ENCODE results near the gene GP1BA. TPM values are rescaled to one million over a fixed set of nuclear protein-coding genes. Genes with fewer than 3 reads are reported as not detected.

GP1BA gene
- total and polyA plus RNA-seq, 10 donors = 1.8 to 6.1 (median 2.8) TPM

- WGBS, 5 donors = 0 to 1% (median 0%) methylated on average over 19 to 56 of the region's 56 CpGs
- peak overlapping the region; percentile 78 to 100 (median 98) for H3K4me3 ChIP-seq
- peaks cover 0 to 47% (median 38%) of the 10 kb centered on the region in 6 donors for H3K36me3 ChIP-seq
- peaks cover 49 to 80% (median 62%) of the 10 kb centered on the region in 6 donors for H3K4me1 ChIP-seq
- DNase-seq = peak; percentile 96
- peak overlapping the region; percentile 94 to 99 (median 98) for H3K27ac ChIP-seq
- H3K27me3 ChIP-seq (replicated peaks in 1 of 7) = no peaks in the 10 kb centered on the region
- intact Hi-C loops (cut with DNase I; ENCODE audit: low total_unique reads) = no loop called here
- TF ChIP-seq POLR2AphosphoS5 (IDR thresholded peaks at IDR 0.05) (peak in 1 of 3 donors; percentile 85), POLR2A (IDR thresholded peaks at IDR 0.05) (peak in 1 of 3 donors; percentile 13), CTCF (IDR thresholded peaks at IDR 0.05 in 8 of 11, conservative IDR thresholded peaks at IDR 0.05 in 3 of 11) (no peak)
- no peaks in the 10 kb centered on the region for H3K9me3 ChIP-seq
Observed at GRCh38 chr17:4947411-4948165, 15.5 kb downstream of the GP1BA start.

- peaks cover 44 to 72% (median 54%) of the 10 kb centered on the region in 6 donors for H3K4me1 ChIP-seq
- WGBS, 5 donors = 0 to 1% (median 0%) methylated on average over 12 to 59 of the region's 59 CpGs
- H3K9me3 ChIP-seq = no peaks in the 10 kb centered on the region
- DNase-seq = peak; percentile 96
- no peaks in the 10 kb centered on the region for H3K27me3 ChIP-seq (replicated peaks in 1 of 7)
- intact Hi-C loops (cut with DNase I; ENCODE audit: low total_unique reads) = no loop called here
- peak within 1 kb of the TSS; percentile 94 to 99 (median 98) for H3K27ac ChIP-seq
- H3K36me3 ChIP-seq = peaks cover 0 to 40% (median 31%) of the 10 kb centered on the region in 6 donors
- TF ChIP-seq CTCF (IDR thresholded peaks at IDR 0.05 in 8 of 11, conservative IDR thresholded peaks at IDR 0.05 in 3 of 11) (peak in 1 of 11 experiments; percentile 9), POLR2A (IDR thresholded peaks at IDR 0.05) (peak; percentile 53 to 90 (median 82)), POLR2AphosphoS5 (IDR thresholded peaks at IDR 0.05) (peak; percentile 93 to 94 (median 93))
- peak within 1 kb of the TSS; percentile 78 to 100 (median 98) for H3K4me3 ChIP-seq
Observed at GRCh38 chr17:4948166-4948930, 16.3 kb downstream of the GP1BA start, which contains the start of gene PFN1. Gene PFN1, minus strand, starts transcription at chr17:4948530. Its CDS starts 136 bp downstream, at chr17:4948394.

GRCh38 chr17:4948931-4949320 lies 16.8 kb downstream of the GP1BA start:
- intact Hi-C loops (cut with DNase I; ENCODE audit: low total_unique reads) = no loop called here
- peak; percentile 96 for DNase-seq
- Histone ChIP-seq H3K27me3 (replicated peaks in 1 of 7) (no peaks in the 10 kb centered on the region), H3K27ac (peak overlapping the region; percentile 89 to 99 (median 98)), H3K4me3 (peak overlapping the region; percentile 78 to 100 (median 98)), H3K9me3 (no peaks in the 10 kb centered on the region), H3K36me3 (peaks cover 0 to 34% (median 27%) of the 10 kb centered on the region in 6 donors), H3K4me1 (peaks cover 38 to 66% (median 48%) of the 10 kb centered on the region in 6 donors)
- 0 to 1% (median 0%) methylated on average over 27 to 40 of the region's 40 CpGs for WGBS, 5 donors
- TF ChIP-seq CTCF (IDR thresholded peaks at IDR 0.05 in 8 of 11, conservative IDR thresholded peaks at IDR 0.05 in 3 of 11) (no peak), POLR2A (IDR thresholded peaks at IDR 0.05) (no peak), POLR2AphosphoS5 (IDR thresholded peaks at IDR 0.05) (peak in 2 of 3 donors; percentile 57 to 66)

Data from spleen (tissue), 11 donors.